ENCODE results near the gene OR6B1. TPM values are rescaled to one million over a fixed set of nuclear protein-coding genes. Genes with fewer than 3 reads are reported as not detected.
"Not testable (repeated sequence)": the region's sequence is repeated elsewhere in the genome, so short reads cannot be mapped to it uniquely, and the experiment has no call there.

OR6B1 gene
- total RNA-seq, 1 donor from 2014 or later = not detected

GRCh38 chr7:144035385-144035784 is 35.3 kb downstream of the OR6B1 start:
- Mint-ChIP-seq H3K27ac (no peak overlapping the region), H3K4me1 (no peaks in the 10 kb centered on the region)
- intact Hi-C loops (cut with micrococcal nuclease) = no loop called here

DNA sequence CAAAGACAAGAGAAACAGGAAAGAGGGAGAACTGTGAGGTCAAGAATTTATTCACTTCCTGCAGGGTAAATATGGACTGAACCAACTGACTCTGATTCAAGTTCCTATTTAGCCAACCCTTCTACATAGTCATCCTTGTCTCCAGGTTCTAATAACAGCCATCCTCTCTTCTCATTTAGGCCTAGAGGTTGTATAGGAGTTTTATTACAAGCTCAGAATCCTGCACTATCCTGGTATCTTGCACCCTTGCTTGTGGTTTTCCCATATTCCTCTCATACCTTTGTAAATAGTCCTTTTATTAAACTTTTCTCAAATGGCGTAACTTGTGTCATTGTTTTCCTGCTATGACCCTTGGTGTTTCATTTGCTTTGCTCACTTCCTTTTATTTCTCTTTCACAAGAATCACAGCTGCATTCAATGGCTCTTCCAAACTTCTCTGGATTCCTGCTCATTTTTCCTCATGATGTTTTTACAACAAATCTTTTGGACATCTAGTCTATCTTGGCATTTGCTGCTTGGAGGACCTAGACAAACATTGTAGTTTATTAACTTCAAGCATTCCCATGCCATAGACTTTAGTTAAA is 36.3 kb downstream of the OR6B1 start:
- Mint-ChIP-seq H3K4me3 (no peak overlapping the region), H3K36me3 (ENCODE audit: low read depth) (no peaks in the 10 kb centered on the region), H3K4me1 (no peaks in the 10 kb centered on the region), H3K27me3 (peaks cover 11% of the 10 kb centered on the region), H3K27ac (no peak overlapping the region), H3K9me3 (no peaks in the 10 kb centered on the region)
- intact Hi-C loops (cut with micrococcal nuclease) = no loop called here
- no peak for DNase-seq

More at GRCh38 chr7:144035385-144035784, 35.3 kb downstream of the OR6B1 start:
- peaks cover 14% of the 10 kb centered on the region for H3K27me3 Mint-ChIP-seq
- H3K4me3 Mint-ChIP-seq = no peak overlapping the region
- no peaks in the 10 kb centered on the region for H3K36me3 Mint-ChIP-seq (ENCODE audit: low read depth)
- DNase-seq = no peak
- no peaks in the 10 kb centered on the region for H3K9me3 Mint-ChIP-seq

GRCh38 chr7:144037414-144038035 is 37.4 kb downstream of the OR6B1 start:
- Mint-ChIP-seq H3K4me3 (no peak overlapping the region), H3K4me1 (no peaks in the 10 kb centered on the region), H3K36me3 (ENCODE audit: low read depth) (no peaks in the 10 kb centered on the region), H3K9me3 (no peaks in the 10 kb centered on the region), H3K27ac (no peak overlapping the region), H3K27me3 (peaks cover 7% of the 10 kb centered on the region)
- intact Hi-C loops (cut with micrococcal nuclease) = no loop called here
- DNase-seq = no peak

- no peaks in the 10 kb centered on the region for H3K4me1 Mint-ChIP-seq
- H3K27ac Mint-ChIP-seq = no peak overlapping the region
- DNase-seq = no peak
- H3K4me3 Mint-ChIP-seq = no peak overlapping the region
- peaks cover 3% of the 10 kb centered on the region for H3K27me3 Mint-ChIP-seq
- no peaks in the 10 kb centered on the region for H3K36me3 Mint-ChIP-seq (ENCODE audit: low read depth)
- intact Hi-C loops (cut with micrococcal nuclease) = no loop called here
- H3K9me3 Mint-ChIP-seq = no peaks in the 10 kb centered on the region
Measured at GRCh38 chr7:144038887-144039286, 38.8 kb downstream of the OR6B1 start.

GRCh38 chr7:144048648-144049047 is 48.5 kb downstream of the OR6B1 start, which contains the start of gene OR2A5:
Gene OR2A5, plus strand, starts transcription at chr7:144048948. Its CDS starts 1,454 bp downstream, at chr7:144050402.
- Mint-ChIP-seq H3K27me3 (peaks cover 4% of the 10 kb centered on the region), H3K4me1 (no peaks in the 10 kb centered on the region), H3K27ac (no peak within 1 kb of the TSS), H3K9me3 (no peaks in the 10 kb centered on the region), H3K4me3 (no peak within 1 kb of the TSS), H3K36me3 (ENCODE audit: low read depth) (no peaks in the 10 kb centered on the region)
- no peak for DNase-seq
- intact Hi-C loops (cut with micrococcal nuclease) = no loop called here

GRCh38 chr7:144049491-144049890 is 49.4 kb downstream of the OR6B1 start:
- no peak for DNase-seq
- H3K4me1 Mint-ChIP-seq = no peaks in the 10 kb centered on the region
- no peak overlapping the region for H3K4me3 Mint-ChIP-seq
- H3K27ac Mint-ChIP-seq = no peak overlapping the region
- H3K27me3 Mint-ChIP-seq = peaks cover 6% of the 10 kb centered on the region
- H3K9me3 Mint-ChIP-seq = no peaks in the 10 kb centered on the region
- no peaks in the 10 kb centered on the region for H3K36me3 Mint-ChIP-seq (ENCODE audit: low read depth)
- intact Hi-C loops (cut with micrococcal nuclease) = no loop called here

GRCh38 chr7:144050093-144050492 is 50.0 kb downstream of the OR6B1 start:
- Mint-ChIP-seq H3K4me3 (no peak overlapping the region), H3K27me3 (peaks cover 8% of the 10 kb centered on the region), H3K27ac (no peak overlapping the region), H3K4me1 (no peaks in the 10 kb centered on the region), H3K9me3 (no peaks in the 10 kb centered on the region), H3K36me3 (ENCODE audit: low read depth) (no peaks in the 10 kb centered on the region)
- no peak for DNase-seq
- intact Hi-C loops (cut with micrococcal nuclease) = no loop called here

- H3K27me3 Mint-ChIP-seq; intact Hi-C loops (cut with micrococcal nuclease); DNase-seq; H3K36me3 Mint-ChIP-seq (ENCODE audit: low read depth); H3K9me3 Mint-ChIP-seq; H3K4me1 Mint-ChIP-seq; H3K4me3 Mint-ChIP-seq; H3K27ac Mint-ChIP-seq: not testable (repeated sequence)
Measured at GRCh38 chr7:144050884-144051283, 50.8 kb downstream of the OR6B1 start.

DNA sequence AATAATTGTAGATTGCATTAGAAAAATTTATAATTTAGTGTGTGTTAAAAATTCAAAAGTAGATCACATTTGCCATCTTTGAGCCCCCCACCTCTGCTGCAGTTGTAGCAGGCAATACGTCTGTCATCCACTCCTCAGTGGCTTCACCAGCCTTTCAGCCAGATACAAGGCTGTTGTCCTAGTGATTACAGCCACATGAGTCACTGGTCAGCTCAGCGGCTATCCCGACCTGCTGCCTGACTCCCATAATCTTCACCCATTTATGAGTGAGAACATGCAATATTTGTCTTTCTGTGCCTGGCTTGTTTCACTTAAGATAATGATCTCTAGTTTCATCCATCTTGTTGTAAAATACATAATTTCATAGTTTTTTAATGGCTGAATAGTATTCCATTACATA is 57.8 kb downstream of the OR6B1 start:
- Mint-ChIP-seq H3K27ac (no peak overlapping the region), H3K36me3 (ENCODE audit: low read depth) (no peaks in the 10 kb centered on the region), H3K9me3 (no peaks in the 10 kb centered on the region), H3K4me3 (no peak overlapping the region), H3K4me1 (no peaks in the 10 kb centered on the region), H3K27me3 (peaks cover 4% of the 10 kb centered on the region)
- DNase-seq = no peak
- intact Hi-C loops (cut with micrococcal nuclease) = no loop called here

Other genes starting within 250 kb of the OR6B1 start
- 0.52 and 1.5 TPM in 2 replicates for gene CTAGE6, start 242.6 kb upstream of the OR6B1 start, total RNA-seq
- gene TCAF1, start 98.1 kb upstream of the OR6B1 start, total RNA-seq = 12.6 and 13.5 TPM in 2 replicates
- not detected in 2 replicates for gene OR2F2, start 65.1 kb upstream of the OR6B1 start, total RNA-seq
- gene OR2F1, start 45.5 kb upstream of the OR6B1 start, total RNA-seq = not detected in 2 replicates
- gene OR2A5, start 48.6 kb downstream of the OR6B1 start, total RNA-seq = not detected in 2 replicates
- gene OR2A25, start 69.5 kb downstream of the OR6B1 start, total RNA-seq = not detected in 2 replicates
- not detected in 2 replicates for gene OR2A12, start 86.0 kb downstream of the OR6B1 start, total RNA-seq
- not detected in 2 replicates for gene OR2A2, start 109.3 kb downstream of the OR6B1 start, total RNA-seq
- not detected in 2 replicates for gene OR2A14, start 122.9 kb downstream of the OR6B1 start, total RNA-seq
- 0.56 and 1.1 TPM in 2 replicates for gene CTAGE4, start 183.1 kb downstream of the OR6B1 start, total RNA-seq
- 2.8 and 3.5 TPM in 2 replicates for gene ARHGEF35, start 195.5 kb downstream of the OR6B1 start, total RNA-seq
- not detected in 2 replicates for gene OR2A42, start 239.3 kb downstream of the OR6B1 start, total RNA-seq